ENCODE results near the gene SYNE2.
"Not testable (repeated sequence)": the region's sequence is repeated elsewhere in the genome, so short reads cannot be mapped to it uniquely, and the experiment has no call there.

SYNE2 gene

DNA sequence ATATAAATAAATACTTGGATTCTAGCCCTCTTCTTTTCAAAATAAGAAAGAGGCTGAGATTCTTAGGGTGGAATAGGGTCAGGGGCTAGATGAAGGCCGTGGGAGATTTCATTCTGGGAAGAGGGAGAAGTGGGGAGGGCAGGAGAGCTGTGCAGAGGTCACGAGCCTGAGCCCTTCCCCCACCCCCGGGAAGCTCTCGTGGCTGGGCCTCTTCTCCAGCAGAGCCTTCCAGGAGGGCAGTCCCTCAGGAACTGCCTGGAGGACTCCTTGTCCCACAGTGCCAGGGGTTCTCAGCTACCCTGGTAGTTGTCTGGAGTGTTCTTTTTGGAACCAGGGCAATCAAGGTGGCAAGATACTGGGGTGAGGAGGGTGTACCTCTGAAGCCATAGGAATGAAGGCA lies 347.4 kb downstream of the SYNE2 start:
- no peak for DNase-seq

DNA sequence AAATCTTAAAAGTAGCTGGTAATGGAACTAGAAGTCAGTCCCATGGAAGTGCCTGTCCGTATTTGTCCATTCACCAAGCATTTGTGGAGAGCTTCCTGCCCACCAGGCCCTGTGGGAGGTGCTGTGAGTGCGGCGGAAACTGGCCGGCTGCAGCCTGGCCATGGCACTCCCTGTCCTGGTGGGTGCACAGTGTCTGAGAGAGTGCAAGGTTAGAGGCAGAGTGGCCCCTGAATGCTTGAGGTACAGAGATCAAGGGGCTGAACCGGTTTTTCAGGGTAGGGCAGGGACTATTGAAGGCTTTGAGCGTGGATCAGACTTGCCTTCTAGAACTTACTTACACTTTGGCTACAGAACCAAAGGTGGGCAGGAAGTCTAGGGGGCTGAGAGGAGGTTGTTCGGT lies 348.5 kb downstream of the SYNE2 start:
- DNase-seq: no peak

DNA sequence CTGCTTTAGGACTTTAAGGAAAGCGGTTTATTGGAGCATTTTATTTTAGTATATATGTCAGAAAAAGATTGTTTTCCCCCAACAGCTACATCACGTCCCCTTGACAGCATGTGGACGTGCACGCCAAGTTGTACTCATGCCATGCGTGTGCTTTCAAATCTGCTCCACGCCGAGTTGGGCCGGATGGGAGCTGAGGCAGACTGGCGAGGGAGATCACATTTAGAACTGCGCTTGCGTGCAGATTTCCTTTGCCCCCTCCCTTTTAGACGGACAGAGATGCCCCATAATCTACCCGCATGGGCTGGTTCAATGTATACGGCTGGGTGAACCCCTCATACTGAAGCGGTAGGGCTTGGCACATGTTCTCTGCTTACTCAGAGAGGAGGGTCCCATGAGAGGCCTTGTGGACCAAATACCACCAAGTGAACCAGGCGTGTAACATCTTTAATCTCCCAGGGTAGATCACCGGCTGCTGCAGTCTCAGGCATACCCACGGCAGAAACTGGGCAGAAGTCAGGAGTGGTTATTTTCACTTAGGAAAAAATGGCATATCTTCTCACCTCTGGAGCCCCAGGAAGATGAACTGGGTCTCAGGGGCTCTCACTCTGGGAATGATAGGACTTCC lies 349.2 kb downstream of the SYNE2 start:
- DNase-seq: no peak

DNA sequence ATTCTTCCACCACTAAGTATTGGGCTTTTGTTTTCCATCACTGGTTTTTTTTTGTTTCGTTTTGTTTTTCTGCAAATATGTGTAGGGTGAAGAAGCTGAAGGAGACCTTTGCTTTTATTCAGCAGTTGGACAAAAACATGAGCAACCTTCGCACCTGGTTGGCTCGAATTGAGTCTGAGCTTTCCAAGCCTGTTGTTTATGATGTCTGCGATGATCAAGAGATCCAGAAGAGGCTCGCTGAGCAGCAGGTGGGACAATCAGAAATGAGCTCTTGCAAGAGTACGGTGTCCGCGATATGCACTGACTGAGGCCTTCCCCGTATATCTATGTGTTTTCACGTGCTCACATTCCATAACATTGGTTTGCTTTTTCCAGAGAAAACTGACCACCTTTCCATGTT lies 349.9 kb downstream of the SYNE2 start:
- DNase-seq: no peak

DNA sequence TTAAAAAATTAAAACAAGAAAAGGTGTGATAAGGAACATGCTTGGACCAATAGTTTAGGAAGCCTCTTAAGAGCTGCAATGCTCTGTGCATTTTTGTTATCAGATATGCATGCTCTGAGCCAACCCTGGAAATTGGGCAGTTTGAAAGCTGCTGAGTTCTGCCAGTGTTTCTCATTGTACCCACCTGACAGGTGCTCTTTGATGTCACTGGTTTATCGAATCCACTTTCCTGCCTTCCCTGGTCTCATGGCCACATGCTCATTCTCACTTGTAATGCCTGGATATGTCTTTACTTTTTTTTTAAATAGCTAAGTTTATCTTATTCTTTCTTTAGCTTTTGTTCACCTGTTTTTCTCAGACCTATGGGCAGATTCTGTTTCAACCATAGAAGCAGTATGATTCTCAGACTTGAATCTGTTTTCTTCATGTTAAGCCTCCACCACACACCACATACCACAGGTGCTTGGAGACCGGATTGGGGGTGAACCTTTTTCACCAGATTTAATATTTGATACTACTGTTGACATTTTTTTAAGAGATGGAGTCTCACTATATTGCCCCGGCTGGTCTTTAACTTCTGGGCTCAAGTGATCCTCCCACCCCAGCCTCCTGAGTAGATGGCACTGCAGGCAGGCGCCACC lies 350.7 kb downstream of the SYNE2 start:
- no peak for DNase-seq

DNA sequence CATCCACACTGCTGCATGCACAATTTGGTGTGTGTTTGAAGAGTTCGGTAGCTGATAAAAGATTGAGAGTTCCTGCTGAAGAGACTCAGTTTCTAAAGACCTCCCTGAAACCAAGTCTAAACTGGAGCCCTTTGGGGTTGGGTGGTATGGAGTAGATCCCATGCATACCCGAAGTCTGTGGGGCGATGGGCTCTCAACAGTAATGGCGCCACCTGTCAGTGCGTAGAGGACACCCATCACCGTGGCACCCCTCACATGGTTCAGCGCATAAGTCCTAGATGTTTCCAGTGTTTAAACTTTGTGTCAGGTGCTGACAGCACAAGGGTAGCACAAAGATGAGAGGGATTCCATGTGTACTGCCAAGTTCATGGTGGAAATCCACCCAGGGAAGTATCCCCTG lies 355.5 kb downstream of the SYNE2 start:
- DNase-seq: no peak

DNA sequence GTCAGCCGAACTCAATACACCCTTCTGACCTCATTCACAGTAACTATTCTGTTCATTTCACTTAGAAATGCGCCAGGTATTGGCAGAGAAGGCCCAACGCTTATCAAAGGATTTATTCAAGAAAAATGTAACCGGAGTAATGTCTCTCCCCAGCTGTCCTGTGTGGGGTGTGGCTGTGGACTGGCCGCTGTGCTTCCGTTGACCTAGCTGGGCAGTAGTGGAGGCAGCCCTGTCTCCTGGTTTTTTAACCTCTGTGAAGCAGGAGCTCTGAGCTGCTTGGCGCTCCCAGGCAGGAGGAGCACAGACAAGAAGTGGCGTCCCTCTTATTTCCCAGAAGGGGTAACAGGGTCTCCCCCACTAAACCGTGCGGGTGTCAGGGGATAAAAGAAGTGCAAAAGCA lies 356.2 kb downstream of the SYNE2 start:
- no peak for DNase-seq

DNA sequence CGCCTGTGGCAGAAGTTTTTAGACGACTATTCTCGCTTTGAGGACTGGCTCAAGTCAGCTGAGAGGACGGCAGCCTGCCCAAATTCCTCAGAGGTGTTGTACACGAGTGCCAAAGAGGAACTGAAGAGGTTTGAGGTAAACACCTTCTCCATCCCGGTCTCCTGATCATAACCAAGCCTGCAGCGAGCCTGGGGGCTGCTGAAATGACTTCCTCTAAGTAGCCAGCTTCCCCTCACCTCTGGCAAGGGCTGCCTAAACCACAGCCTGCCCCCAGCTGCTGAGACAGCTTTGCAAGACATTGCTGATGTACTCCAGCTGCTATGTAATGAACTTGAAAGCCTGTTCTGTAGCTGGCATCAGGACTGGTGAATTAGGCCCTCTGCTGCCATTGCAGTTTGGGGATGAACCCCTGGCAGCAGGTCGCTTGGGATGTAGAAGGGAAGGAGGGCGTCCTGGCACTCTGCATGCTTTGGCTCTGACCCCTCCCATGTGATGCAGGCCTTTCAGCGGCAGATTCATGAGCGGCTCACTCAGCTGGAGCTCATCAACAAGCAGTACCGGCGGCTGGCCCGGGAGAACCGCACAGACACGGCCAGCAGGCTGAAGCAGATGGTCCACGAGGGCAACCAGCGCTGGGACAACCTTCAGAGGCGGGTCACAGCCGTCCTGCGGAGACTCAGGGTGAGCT lies 356.8 kb downstream of the SYNE2 start:
- DNase-seq: peak; percentile 25

DNA sequence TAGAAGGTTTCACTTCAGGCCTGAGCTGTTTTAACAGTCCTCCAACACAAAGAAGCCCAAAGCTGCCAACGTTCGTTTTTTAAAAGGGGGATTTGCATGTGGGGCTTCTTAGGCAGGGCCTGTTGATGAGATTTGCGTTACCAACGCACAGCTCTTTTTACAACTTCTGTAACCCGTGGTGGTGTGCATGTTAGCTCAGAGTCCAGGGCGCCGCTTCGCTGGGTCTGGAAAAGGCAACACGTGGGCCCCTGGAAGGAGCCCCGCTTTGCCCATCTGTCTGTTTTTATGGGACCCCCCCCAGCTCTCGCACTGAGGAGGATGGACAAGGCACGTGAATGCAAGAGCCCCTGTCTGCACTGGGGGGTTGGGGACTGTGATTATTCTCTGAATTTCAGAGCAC lies 357.4 kb downstream of the SYNE2 start:
- no peak for DNase-seq

DNA sequence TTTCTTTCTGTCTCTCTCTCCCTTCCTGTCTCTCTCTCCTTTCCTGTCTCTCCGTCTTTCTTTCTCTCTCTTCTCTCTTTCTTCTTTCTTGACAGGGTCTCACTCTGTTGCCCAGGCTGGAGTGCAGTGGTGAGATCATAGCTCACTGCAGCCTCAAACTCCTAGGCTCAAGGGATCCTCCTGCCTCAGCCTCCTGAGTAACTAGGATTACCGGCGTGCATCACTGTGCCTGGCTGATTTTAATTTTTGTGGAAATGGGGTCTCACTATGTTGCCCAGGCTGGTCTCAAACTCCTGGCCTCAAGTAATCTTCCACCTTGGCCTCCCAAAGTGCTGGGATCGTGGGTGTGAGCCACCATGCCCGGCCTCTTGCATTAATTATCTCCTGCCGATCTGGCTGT lies 358.1 kb downstream of the SYNE2 start:
- not testable (repeated sequence) for DNase-seq

DNA sequence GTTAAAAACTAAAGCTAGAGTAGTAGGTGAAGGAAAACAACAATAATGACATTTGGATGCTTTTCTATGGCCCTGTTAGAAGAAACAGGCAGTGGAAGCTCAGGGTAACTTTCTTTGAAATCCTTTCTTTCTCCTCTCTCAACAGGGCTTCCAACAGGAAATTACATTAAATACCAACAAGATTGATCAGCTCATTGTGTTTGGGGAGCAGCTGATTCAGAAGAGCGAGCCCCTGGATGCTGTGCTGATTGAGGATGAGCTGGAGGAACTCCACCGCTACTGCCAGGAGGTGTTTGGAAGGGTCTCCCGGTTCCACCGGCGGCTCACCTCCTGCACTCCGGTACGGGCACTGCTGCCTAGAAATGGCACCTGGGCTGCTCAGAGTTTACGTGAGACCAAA lies 359.9 kb downstream of the SYNE2 start:
- no peak for DNase-seq

DNA sequence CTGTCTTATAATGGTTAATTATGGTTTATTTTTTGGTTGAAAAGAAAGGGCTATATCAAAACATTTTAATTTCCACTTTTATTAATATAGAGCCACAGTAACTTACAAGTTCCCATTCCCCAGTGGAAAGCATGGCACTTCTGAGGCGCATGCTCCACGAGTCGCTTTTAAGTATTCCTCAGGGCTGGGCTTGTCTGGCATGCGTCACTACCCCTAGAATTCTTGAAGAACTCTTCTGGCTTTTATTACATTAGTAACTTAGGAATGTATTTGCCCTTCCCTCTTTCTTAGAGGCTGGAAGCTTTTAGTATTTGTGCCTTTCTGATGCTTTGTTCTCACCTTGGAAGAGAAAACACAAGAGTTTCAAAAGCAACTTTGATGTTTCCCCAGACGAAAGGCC lies 360.3 kb downstream of the SYNE2 start:
- no peak for DNase-seq

DNA sequence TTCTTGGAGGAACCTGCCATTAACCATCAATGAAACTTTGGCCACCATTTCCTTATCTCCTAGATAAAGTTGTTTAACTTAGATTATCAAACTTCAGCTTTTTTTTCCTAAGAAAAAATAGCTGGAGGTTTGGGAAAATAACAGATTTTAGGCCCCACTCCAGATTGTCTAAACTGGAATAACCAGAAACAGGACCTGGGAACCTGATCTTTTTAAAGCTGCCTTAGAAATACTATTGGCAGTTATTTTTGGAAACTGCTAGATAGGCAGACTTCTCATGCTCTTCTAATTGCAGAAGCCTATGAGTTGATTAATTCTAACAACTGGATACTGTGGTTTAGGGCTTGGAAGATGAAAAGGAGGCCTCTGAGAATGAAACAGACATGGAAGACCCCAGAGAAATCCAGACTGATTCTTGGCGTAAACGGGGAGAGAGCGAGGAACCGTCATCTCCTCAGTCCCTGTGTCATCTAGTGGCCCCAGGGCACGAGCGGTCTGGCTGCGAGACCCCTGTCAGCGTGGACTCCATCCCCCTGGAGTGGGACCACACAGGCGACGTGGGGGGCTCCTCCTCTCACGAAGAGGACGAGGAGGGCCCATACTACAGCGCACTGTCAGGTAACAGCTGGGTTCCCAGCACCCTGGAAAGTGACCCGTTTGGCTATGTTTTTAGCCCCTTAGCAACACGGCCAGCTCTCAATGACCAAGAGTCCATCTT lies 361.2 kb downstream of the SYNE2 start:
- no peak for DNase-seq

DNA sequence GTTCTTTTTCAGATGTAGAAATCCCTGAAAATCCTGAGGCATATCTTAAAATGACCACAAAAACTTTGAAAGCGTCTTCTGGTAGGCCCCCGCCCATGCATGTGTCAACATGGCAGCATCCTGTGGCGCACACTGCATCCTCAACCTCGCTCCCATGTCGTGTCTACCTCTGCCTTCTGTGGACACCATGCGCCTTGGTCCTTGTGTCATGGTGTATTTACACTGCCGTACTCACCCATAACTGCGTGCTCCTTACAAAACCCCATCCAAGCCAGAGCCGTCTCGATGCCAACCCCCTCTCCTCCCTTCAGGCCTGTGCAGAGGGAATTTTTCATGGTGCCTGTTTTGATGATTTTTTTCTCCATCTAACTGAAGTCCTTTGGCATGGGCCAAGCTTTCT lies 362.5 kb downstream of the SYNE2 start:
- no peak for DNase-seq

DNA sequence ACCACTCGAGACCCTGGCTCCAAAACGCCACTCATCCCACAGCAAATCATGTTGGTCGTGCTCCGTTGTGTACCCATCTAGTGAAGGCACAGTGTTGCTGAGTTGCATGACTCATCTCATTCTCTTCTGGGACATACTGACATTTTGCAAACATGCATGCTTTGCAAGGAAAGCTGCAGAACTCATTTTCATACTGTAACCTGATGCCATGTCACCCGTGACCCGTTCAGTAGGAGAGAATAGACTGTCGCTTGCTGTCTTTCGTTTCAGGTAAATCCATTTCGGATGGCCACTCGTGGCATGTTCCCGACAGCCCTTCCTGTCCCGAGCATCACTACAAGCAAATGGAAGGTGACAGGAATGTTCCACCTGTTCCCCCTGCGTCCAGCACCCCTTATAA lies 363.2 kb downstream of the SYNE2 start:
- no peak for DNase-seq

DNA sequence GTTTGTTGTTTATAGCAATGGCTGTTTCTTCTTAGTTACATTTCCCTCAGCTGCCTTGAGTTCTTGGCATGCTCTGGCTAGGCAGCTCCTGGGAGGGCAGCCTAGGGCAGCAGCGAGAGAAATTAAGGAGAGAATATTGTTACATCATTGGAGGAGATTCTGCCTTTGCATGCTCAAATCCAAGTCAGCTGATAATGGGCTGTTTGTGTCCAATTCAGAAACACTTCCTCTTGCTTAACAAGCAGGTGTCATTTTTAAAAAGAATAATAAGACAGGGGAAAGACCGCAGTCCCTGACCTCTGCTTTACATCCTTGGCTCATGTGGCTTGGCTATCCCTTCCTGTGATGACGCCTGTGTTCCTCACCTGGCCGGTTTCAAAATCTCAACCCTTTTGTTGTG lies 364.5 kb downstream of the SYNE2 start:
- no peak for DNase-seq

DNA sequence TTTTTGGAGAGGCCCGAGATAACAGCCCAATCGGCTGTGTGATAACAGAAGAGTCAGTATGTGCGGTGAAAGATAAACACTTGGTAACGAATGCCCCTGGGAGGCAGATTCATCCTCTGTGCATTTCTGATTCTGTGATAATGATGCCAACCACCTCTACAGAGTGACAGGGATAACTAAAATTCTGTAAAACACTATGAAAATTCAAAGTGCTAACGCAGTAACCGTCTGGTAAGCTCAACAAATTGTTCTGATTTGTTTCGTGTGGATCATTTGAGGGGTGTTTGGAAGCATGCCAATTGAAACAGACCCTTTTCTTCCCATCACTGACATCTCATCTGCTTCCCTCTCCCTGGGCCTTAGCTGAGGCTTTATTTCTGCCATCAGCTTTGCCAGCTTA lies 365.0 kb downstream of the SYNE2 start:
- no peak for DNase-seq

DNA sequence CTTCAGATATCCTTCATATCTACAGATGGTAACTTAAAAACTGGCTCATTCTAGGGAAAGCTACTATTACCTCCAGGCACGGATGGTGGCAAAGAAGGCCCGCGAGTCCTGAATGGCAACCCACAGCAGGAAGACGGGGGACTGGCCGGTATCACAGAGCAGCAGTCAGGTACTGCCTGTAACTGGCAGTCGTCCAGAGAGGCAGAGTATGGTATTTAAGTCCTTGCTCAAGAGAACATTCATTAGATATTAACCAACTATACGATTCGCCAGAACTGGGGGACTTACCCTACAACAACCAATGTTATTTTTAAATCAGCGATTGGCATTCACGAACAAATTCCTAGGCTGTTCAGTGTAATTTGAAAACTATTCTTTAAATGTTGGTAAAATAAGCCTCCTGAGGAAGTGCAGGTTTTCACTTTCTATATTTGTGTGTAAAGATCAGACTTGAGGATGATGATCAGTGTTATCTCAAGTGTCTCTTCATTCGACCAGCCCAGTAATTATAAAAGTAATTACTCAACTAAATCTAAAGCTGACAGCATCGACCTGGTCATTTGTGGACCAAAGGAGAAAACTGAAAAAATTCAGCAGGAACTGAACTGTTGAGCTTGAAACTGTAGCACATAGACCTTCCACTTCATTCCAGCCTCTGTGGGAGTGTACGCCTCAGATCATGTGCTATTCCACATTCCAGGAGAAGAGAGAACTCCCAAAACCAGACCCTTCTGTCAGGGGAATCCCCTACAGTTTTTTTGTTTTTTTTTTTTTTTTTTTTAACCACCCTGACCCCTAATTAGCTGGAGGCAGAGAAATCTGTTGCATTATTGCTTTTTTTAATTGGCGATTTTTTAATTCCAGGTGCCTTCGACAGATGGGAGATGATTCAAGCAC lies 365.8 kb downstream of the SYNE2 start:
- no peak for DNase-seq

DNA sequence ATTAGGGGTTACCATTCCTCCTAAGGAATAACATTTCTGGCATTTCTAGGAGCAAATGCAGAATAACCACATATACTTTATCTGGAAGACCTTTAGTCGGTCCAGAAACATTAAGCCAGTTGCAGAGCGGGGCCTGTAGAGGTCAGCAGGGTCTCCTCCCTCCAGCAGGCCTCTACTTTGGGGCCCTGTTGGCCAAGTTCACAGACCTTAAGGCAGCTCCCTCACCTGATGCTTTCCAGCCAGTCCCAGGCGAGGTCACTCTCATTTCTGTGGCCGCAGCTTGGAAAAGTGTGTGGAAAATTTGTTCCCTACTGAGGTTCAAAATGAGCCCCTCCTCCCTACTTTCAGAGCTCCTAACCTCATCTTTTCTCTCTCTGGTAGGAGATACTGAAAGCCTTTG lies 367.3 kb downstream of the SYNE2 start:
- no peak for DNase-seq

DNA sequence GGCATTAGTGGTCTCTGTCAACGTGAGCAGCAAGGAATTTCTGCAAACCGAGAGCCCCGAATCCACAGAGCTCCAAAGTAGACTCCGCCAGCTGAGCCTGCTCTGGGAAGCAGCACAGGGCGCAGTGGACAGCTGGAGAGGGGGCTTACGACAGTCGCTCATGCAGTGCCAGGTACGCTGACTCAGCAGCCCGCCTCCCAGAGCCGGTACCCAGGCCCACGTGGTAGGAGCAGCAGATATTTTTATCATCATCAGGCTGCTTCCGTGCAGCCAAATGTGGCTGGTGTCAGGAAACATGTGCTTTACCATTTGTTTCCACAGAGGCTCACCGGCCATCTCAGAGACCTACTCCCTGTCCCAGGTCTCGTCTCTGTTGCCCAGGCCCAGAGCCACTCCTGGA lies 367.7 kb downstream of the SYNE2 start:
- no peak for DNase-seq

DNA sequence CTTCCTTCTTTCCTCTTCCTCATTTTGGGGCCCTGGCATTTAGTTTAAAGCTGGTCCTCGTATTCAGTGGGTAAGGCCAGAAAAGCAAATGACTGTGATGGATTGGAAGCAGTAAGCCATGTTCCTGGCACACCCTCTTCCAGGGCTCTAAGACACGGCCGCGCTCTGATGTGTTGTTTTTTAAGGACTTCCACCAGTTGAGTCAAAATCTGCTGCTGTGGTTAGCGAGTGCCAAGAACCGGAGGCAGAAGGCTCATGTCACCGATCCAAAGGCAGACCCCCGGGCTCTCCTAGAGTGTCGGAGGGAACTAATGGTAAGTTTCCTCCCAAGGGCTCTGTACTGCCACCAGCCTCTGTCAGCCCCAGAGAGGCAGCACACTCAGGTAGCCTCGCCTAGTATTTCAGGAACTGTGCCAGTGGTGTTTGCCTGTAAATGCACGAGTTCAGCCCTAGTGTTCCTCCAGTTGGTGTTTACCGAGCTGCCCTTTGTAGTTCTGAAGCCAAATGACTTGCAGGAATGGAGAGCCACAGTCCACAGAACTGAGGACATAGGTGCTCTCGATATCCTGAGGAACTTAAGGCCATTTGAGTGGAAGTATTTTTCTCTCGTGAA lies 368.7 kb downstream of the SYNE2 start:
- no peak for DNase-seq

DNA sequence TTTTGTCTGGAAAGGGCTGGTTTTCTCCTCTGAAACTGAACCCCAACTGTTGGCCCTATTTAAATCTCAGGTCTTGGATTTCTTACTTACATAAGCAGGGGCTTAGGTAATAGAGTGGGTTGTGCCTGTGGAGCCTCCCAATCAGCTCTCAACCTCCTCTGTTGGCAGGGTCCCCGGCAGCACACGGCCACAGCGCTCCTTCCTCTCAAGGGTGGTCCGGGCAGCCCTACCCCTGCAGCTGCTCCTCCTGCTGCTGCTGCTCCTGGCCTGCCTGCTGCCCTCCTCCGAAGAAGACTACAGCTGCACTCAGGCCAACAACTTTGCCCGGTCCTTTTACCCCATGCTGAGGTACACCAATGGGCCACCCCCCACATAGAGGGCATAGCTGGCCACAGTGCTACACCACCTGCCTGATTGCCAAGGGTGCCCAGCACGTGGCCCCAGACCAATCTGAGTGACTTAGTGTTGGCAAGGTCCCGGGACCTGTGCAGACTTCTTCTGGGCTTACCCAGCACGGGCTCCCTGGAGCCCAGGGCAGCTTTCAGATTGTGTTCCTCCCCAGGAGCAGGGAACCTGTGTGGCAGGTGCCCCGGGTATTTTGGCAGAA lies 372.4 kb downstream of the SYNE2 start:
- no peak for DNase-seq

Measured in CD4-positive, alpha-beta T cell treated with Interferon gamma for 1 hour (primary cell).